ENCODE measurements around the gene CFLAR. TPM values are rescaled to one million over a fixed set of nuclear protein-coding genes. Genes with fewer than 3 reads are reported as not detected.
A peak's percentile ranks its signal among the peaks of the same experiment; 100 is the strongest.
"Not testable (repeated sequence)": the region's sequence is repeated elsewhere in the genome, so short reads cannot be mapped to it uniquely, and the experiment has no call there.

Gene CFLAR
- total RNA-seq, 3 donors from 2014 or later: 279 to 340 (median 291) TPM

- DNase-seq; H3K27me3 Mint-ChIP-seq (ENCODE audit: low read depth); H3K4me3 Mint-ChIP-seq; H3K4me1 Mint-ChIP-seq (ENCODE audit: low read depth); ATAC-seq: not testable (repeated sequence)
- H3K36me3 Mint-ChIP-seq (ENCODE audit: insufficient read depth): peaks cover 33% of the 10 kb centered on the region
- peaks cover 34% of the 10 kb centered on the region for H3K9me3 Mint-ChIP-seq
These were observed 52.5 kb downstream of the CFLAR start for GRCh38 chr2:201168496-201168895.

- Mint-ChIP-seq H3K9me3 (peaks cover 34% of the 10 kb centered on the region), H3K4me3 (no peak overlapping the region), H3K4me1 (ENCODE audit: low read depth) (peaks cover 2% of the 10 kb centered on the region), H3K27me3 (ENCODE audit: low read depth) (no peaks in the 10 kb centered on the region), H3K36me3 (ENCODE audit: insufficient read depth) (peaks cover 19% of the 10 kb centered on the region)
- ATAC-seq: no peak
- no peak for DNase-seq
These were observed 55.4 kb downstream of the CFLAR start for GRCh38 chr2:201171259-201171814.

- no peak for DNase-seq
- Mint-ChIP-seq H3K4me3 (no peak overlapping the region), H3K9me3 (peaks cover 34% of the 10 kb centered on the region), H3K4me1 (ENCODE audit: low read depth) (peaks cover 3% of the 10 kb centered on the region), H3K36me3 (ENCODE audit: insufficient read depth) (peaks cover 11% of the 10 kb centered on the region), H3K27me3 (ENCODE audit: low read depth) (no peaks in the 10 kb centered on the region)
- ATAC-seq: no peak
These were observed 56.3 kb downstream of the CFLAR start for GRCh38 chr2:201172279-201172678.

- Mint-ChIP-seq H3K9me3 (peaks cover 21% of the 10 kb centered on the region), H3K4me3 (no peak overlapping the region), H3K4me1 (ENCODE audit: low read depth) (peaks cover 6% of the 10 kb centered on the region), H3K27me3 (ENCODE audit: low read depth) (no peaks in the 10 kb centered on the region), H3K36me3 (ENCODE audit: insufficient read depth) (no peaks in the 10 kb centered on the region)
- no peak for DNase-seq
- no peak for ATAC-seq
These were observed 58.7 kb downstream of the CFLAR start for GRCh38 chr2:201174687-201175086.

GRCh38 chr2:201176081-201176481 lies 60.1 kb downstream of the CFLAR start:
- H3K36me3 Mint-ChIP-seq (ENCODE audit: insufficient read depth): no peaks in the 10 kb centered on the region
- H3K9me3 Mint-ChIP-seq: peaks cover 12% of the 10 kb centered on the region
- DNase-seq (no peak), ATAC-seq (no peak)
- no peak overlapping the region for H3K4me3 Mint-ChIP-seq
- peaks cover 10% of the 10 kb centered on the region for H3K4me1 Mint-ChIP-seq (ENCODE audit: low read depth)
- H3K27me3 Mint-ChIP-seq (ENCODE audit: low read depth): no peaks in the 10 kb centered on the region

GRCh38 chr2:201180010-201180409 lies 64.0 kb downstream of the CFLAR start:
- no peak overlapping the region for H3K4me3 Mint-ChIP-seq
- ATAC-seq: no peak
- H3K9me3 Mint-ChIP-seq: no peaks in the 10 kb centered on the region

GRCh38 chr2:201182650-201183364 lies 66.8 kb downstream of the CFLAR start, which contains the start of gene CASP10:
Gene CASP10 (plus strand): TSS chr2:201183141. CDS start chr2:201185778, 2,637 bp downstream.
- no peak for DNase-seq

More at GRCh38 chr2:201180010-201180409, 64.0 kb downstream of the CFLAR start:
- Mint-ChIP-seq H3K27me3 (ENCODE audit: low read depth) (no peaks in the 10 kb centered on the region), H3K36me3 (ENCODE audit: insufficient read depth) (no peaks in the 10 kb centered on the region), H3K4me1 (ENCODE audit: low read depth) (peaks cover 35% of the 10 kb centered on the region)
- no peak for DNase-seq

GRCh38 chr2:201183365-201183727 lies 67.4 kb downstream of the CFLAR start:
- H3K4me1 Mint-ChIP-seq (ENCODE audit: low read depth): peaks cover 61% of the 10 kb centered on the region
- peaks cover 4% of the 10 kb centered on the region for H3K9me3 Mint-ChIP-seq
- H3K36me3 Mint-ChIP-seq (ENCODE audit: insufficient read depth): peaks cover 12% of the 10 kb centered on the region
- ATAC-seq (peak in 1 of 2 donors; percentile 34), DNase-seq (no peak)
- peak overlapping the region; percentile 88 for H3K4me3 Mint-ChIP-seq
- H3K27me3 Mint-ChIP-seq (ENCODE audit: low read depth): no peaks in the 10 kb centered on the region

More at GRCh38 chr2:201182650-201183364, 66.8 kb downstream of the CFLAR start, which contains the start of gene CASP10:
- ATAC-seq: peak; percentile 44 to 69
- H3K4me3 Mint-ChIP-seq: peak within 1 kb of the TSS; percentile 88
- no peaks in the 10 kb centered on the region for H3K27me3 Mint-ChIP-seq (ENCODE audit: low read depth)
- peaks cover 9% of the 10 kb centered on the region for H3K36me3 Mint-ChIP-seq (ENCODE audit: insufficient read depth)
- peaks cover 56% of the 10 kb centered on the region for H3K4me1 Mint-ChIP-seq (ENCODE audit: low read depth)
- H3K9me3 Mint-ChIP-seq: peaks cover 4% of the 10 kb centered on the region

- not testable (repeated sequence) for H3K9me3 Mint-ChIP-seq; H3K27me3 Mint-ChIP-seq (ENCODE audit: low read depth); DNase-seq
- Mint-ChIP-seq H3K36me3 (ENCODE audit: insufficient read depth) (peaks cover 15% of the 10 kb centered on the region), H3K4me3 (peak overlapping the region; percentile 88), H3K4me1 (ENCODE audit: low read depth) (peaks cover 64% of the 10 kb centered on the region)
- ATAC-seq: peak in 1 of 2 donors; percentile 23
These were observed 67.9 kb downstream of the CFLAR start for GRCh38 chr2:201183835-201184234.

GRCh38 chr2:201184248-201184647 lies 68.3 kb downstream of the CFLAR start:
- H3K9me3 Mint-ChIP-seq; DNase-seq; ATAC-seq; H3K27me3 Mint-ChIP-seq (ENCODE audit: low read depth): not testable (repeated sequence)
- H3K4me3 Mint-ChIP-seq: peak overlapping the region; percentile 88
- H3K36me3 Mint-ChIP-seq (ENCODE audit: insufficient read depth): peaks cover 15% of the 10 kb centered on the region
- peaks cover 68% of the 10 kb centered on the region for H3K4me1 Mint-ChIP-seq (ENCODE audit: low read depth)

- H3K27me3 Mint-ChIP-seq (ENCODE audit: low read depth): no peaks in the 10 kb centered on the region
- peaks cover 76% of the 10 kb centered on the region for H3K4me1 Mint-ChIP-seq (ENCODE audit: low read depth)
- peaks cover 7% of the 10 kb centered on the region for H3K9me3 Mint-ChIP-seq
- H3K36me3 Mint-ChIP-seq (ENCODE audit: insufficient read depth): peaks cover 15% of the 10 kb centered on the region
- no peak for ATAC-seq
- DNase-seq: no peak
- peak overlapping the region; percentile 88 for H3K4me3 Mint-ChIP-seq
These were observed 69.9 kb downstream of the CFLAR start for GRCh38 chr2:201185863-201186262.

GRCh38 chr2:201186982-201187381 lies 71.0 kb downstream of the CFLAR start:
- peaks cover 15% of the 10 kb centered on the region for H3K36me3 Mint-ChIP-seq (ENCODE audit: insufficient read depth)

GRCh38 chr2:201188449-201188848 lies 72.5 kb downstream of the CFLAR start:
- DNase-seq: no peak
- peaks cover 84% of the 10 kb centered on the region for H3K4me1 Mint-ChIP-seq (ENCODE audit: low read depth)
- no peak overlapping the region for H3K4me3 Mint-ChIP-seq
- peaks cover 7% of the 10 kb centered on the region for H3K9me3 Mint-ChIP-seq
- ATAC-seq: no peak
- H3K27me3 Mint-ChIP-seq (ENCODE audit: low read depth): no peaks in the 10 kb centered on the region
- peaks cover 20% of the 10 kb centered on the region for H3K36me3 Mint-ChIP-seq (ENCODE audit: insufficient read depth)

More at GRCh38 chr2:201186982-201187381, 71.0 kb downstream of the CFLAR start:
- Mint-ChIP-seq H3K27me3 (ENCODE audit: low read depth) (no peaks in the 10 kb centered on the region), H3K4me3 (no peak overlapping the region), H3K4me1 (ENCODE audit: low read depth) (peaks cover 86% of the 10 kb centered on the region), H3K9me3 (peaks cover 7% of the 10 kb centered on the region)
- DNase-seq (no peak), ATAC-seq (no peak)

- no peak overlapping the region for H3K4me3 Mint-ChIP-seq
- peaks cover 85% of the 10 kb centered on the region for H3K4me1 Mint-ChIP-seq (ENCODE audit: low read depth)
- ATAC-seq (peak; percentile 31 to 39), DNase-seq (no peak)
- H3K27me3 Mint-ChIP-seq (ENCODE audit: low read depth): no peaks in the 10 kb centered on the region
- H3K36me3 Mint-ChIP-seq (ENCODE audit: insufficient read depth): peaks cover 32% of the 10 kb centered on the region
- peaks cover 7% of the 10 kb centered on the region for H3K9me3 Mint-ChIP-seq
These were observed 75.3 kb downstream of the CFLAR start for GRCh38 chr2:201191132-201191875.

Data from activated T-cell treated with anti-CD3 and anti-CD28 coated beads, Interleukin-2, amount 50 U/mL, for 4 hours (primary cell).